Endothelial cell of umbilical vein (primary cell): ENCODE data around the gene PSMD13.

Source experiments
- CTCF ChIP-seq, 2 donors: IDR thresholded peaks; 1 replicate in 1 of 2; 2 replicates in 1 of 2; pipeline ENCODE4 v1.5.1; 2011; ENCODE audit warnings: low read length in 2 of 2, mild to moderate bottlenecking in 2 of 2, moderate library complexity in 2 of 2, control low read depth in 1 of 2, inconsistent platforms in 1 of 2, low read depth in 1 of 2; ENCODE audit not compliant: insufficient read depth in 1 of 2; ENCODE audit errors: extremely low read depth in 1 of 2
- EZH2 ChIP-seq: IDR thresholded peaks from 2 replicates; pipeline ENCODE4 v1.6.1; 2012; ENCODE audit warnings: borderline replicate concordance, low read depth, mild to moderate bottlenecking, moderate library complexity, low read length, inconsistent platforms; ENCODE audit not compliant: severe bottlenecking
- FOS ChIP-seq: IDR thresholded peaks from 2 replicates; pipeline ENCODE4 v1.6.1; 2011; ENCODE audit warnings: mild to moderate bottlenecking, low read length, moderate library complexity, borderline replicate concordance; ENCODE audit not compliant: insufficient read depth
- JUN ChIP-seq: IDR thresholded peaks from 2 replicates; pipeline ENCODE4 v1.6.1; 2011; ENCODE audit warnings: borderline replicate concordance, low read depth; ENCODE audit not compliant: insufficient read length, insufficient read depth
- MAX ChIP-seq: IDR thresholded peaks from 2 replicates; pipeline ENCODE4 v1.6.1; 2011; ENCODE audit not compliant: insufficient read depth, insufficient read length
- MYC ChIP-seq: IDR thresholded peaks from one replicate; pipeline ENCODE4 v1.6.1; 2011; ENCODE audit warnings: mild to moderate bottlenecking, low read depth, low read length
- POLR2A ChIP-seq: IDR thresholded peaks from 2 replicates; pipeline ENCODE4 v1.6.1; 2012; ENCODE audit warnings: low read depth, mild to moderate bottlenecking, control low read depth, low read length
- POLR2AphosphoS5 ChIP-seq: IDR thresholded peaks from 2 replicates; pipeline ENCODE4 v1.6.1; 2012; ENCODE audit warnings: low read depth, mild to moderate bottlenecking, control low read depth, low read length, moderate library complexity; ENCODE audit not compliant: insufficient read depth

- no peak for TF ChIP-seq CTCF (IDR thresholded peaks at IDR 0.05; ENCODE audit: extremely low read depth in 1 of 2, insufficient read depth in 1 of 2, low read depth in 1 of 2, low read length in 2 of 2)
- peak; percentile 88 for TF ChIP-seq POLR2AphosphoS5
- peak; percentile 84 for TF ChIP-seq POLR2A
- TF ChIP-seq MYC = no peak
- no peak for TF ChIP-seq EZH2
- no peak for TF ChIP-seq MAX
- no peak for TF ChIP-seq JUN
- TF ChIP-seq FOS = no peak
These were observed 29.4 kb upstream of the PSMD13 start, which contains the start of the genes BET1L and RIC8A for GRCh38 chr11:207208-207862.
